Measurements from ENCODE around the gene JAK1. TPM values are rescaled to one million over a fixed set of nuclear protein-coding genes. Genes with fewer than 3 reads are reported as not detected.

JAK1 gene
- total and polyA plus RNA-seq, 9 of the 15 experiments (the other 6 are each of a cell fraction or from before 2014, with no cell fraction given): 9.7 to 44.1 (median 42.5) TPM

DNA sequence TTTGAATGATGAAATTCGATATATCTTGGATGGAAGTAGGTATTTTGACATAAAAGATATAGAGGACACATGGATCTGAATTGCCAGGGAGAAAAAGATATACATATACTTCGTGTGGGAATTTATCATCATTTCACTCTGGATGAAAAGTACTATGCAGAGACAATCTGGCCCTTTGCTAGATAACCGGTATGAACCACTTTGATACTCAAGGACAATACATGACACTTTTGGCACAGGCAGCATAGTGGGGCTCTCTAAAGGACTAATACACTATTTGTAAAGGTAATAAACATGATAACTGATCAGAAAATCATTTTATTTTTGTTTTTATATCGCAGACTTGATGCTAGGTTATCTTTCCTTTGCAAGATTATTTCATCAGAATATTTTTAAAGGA is 24.2 kb downstream of the JAK1 start:
- BruUV-seq (replicated peaks): no TSS peak
- in situ Hi-C loops (cut with MboI): no loop called here

DNA sequence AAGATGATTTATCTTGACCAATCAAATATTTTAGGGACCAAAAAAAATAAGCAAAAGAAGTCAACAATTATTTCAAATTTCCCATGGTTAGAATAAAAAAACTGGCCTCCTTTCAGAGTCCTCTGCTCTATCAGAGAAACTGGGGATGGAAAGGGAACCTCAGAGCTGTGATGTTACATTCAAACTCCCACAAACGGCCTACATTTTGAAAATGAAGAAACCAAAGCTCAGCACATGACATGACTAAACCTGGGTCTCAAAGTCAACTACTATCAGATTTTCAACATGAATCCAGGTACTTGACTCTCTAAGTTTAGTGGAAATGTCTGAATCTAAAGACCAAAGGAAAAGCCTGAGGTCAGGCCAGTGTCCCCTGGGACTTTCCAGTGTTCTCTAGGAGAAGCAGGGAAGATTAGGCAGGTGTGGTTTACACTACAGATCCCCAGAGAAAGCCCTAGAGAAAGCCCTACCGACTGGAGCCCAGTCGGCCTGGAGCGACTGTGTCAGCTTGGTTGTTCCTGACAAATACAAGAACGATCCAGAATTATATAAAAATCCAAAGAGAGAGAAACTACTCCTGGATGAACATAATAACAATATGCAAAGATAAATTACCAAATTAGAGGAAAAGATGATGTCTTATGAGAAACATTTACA is 24.8 kb downstream of the JAK1 start:
- Histone ChIP-seq H3K27me3 (ENCODE audit: control insufficient read depth in 2 of 2, insufficient read depth in 2 of 2, low read length in 2 of 2) (no peaks in the 10 kb centered on the region), H4K20me1 (replicated peaks; ENCODE audit: control insufficient read depth, insufficient read depth, low read length) (no peaks in the 10 kb centered on the region), H3K9me3 (replicated peaks; ENCODE audit: control insufficient read depth, insufficient read depth, low read depth, low read length) (no peaks in the 10 kb centered on the region), H3K4me3 (no peak overlapping the region), H3K4me2 (ENCODE audit: insufficient read depth, low read length) (no peak overlapping the region), H3K4me1 (replicated peaks in 1 of 2; ENCODE audit: control insufficient read depth in 2 of 2, insufficient read depth in 2 of 2, low read length in 2 of 2) (peaks cover 0 to 3% of the 10 kb centered on the region in 2 experiments; a peak in 2 of 5 replicates), H3K9me1 (ENCODE audit: control insufficient read depth, insufficient read depth, low read length) (no peaks in the 10 kb centered on the region), H3K9ac (ENCODE audit: insufficient read depth in 1 of 2, low read depth in 2 of 2, low read length in 2 of 2) (no peak overlapping the region), H3K36me3 (ENCODE audit: control insufficient read depth, insufficient read depth, low read length) (no peaks in the 10 kb centered on the region), H3K79me2 (ENCODE audit: control insufficient read depth, insufficient read depth, low read length) (peaks cover 45% of the 10 kb centered on the region), H2AFZ (ENCODE audit: low read depth, low read length) (no peak overlapping the region), H3K27ac (ENCODE audit: extremely low read depth, low read depth, low read length) (no peak overlapping the region)
- CTCF ChIA-PET (ENCODE audit: low intra/inter-chr PET ratio): interaction anchor here (0.6 kb wide), 1 partner anchor 19 kb away, joined by 3 read pairs; no protein-coding TSS in a partner anchor
- ATAC-seq (no peak), FAIRE-seq (no peak), DNase-seq (ENCODE audit: extremely low read depth in 1 of 4, low spot score in 3 of 4) (no peak)
- POLR2A ChIA-PET: no interaction called here
- intact Hi-C loops (cut with micrococcal nuclease) (no loop called here), in situ Hi-C loops (cut with MboI) (no loop called here)
- WGBS (ENCODE audit: insufficient coverage, low coverage, missing lambda C conversion rate): 69% methylated on average over 5 of the region's 5 CpGs
- no TSS peak for BruUV-seq (replicated peaks)
- TF ChIP-seq, protein P1, sequence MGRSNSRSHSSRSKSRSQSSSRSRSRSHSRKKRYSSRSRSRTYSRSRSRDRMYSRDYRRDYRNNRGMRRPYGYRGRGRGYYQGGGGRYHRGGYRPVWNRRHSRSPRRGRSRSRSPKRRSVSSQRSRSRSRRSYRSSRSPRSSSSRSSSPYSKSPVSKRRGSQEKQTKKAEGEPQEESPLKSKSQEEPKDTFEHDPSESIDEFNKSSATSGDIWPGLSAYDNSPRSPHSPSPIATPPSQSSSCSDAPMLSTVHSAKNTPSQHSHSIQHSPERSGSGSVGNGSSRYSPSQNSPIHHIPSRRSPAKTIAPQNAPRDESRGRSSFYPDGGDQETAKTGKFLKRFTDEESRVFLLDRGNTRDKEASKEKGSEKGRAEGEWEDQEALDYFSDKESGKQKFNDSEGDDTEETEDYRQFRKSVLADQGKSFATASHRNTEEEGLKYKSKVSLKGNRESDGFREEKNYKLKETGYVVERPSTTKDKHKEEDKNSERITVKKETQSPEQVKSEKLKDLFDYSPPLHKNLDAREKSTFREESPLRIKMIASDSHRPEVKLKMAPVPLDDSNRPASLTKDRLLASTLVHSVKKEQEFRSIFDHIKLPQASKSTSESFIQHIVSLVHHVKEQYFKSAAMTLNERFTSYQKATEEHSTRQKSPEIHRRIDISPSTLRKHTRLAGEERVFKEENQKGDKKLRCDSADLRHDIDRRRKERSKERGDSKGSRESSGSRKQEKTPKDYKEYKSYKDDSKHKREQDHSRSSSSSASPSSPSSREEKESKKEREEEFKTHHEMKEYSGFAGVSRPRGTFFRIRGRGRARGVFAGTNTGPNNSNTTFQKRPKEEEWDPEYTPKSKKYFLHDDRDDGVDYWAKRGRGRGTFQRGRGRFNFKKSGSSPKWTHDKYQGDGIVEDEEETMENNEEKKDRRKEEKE (IDR thresholded peaks at IDR 0.05; ENCODE audit: borderline replicate concordance in 1 of 2, control insufficient read depth in 1 of 2, low read depth in 2 of 2, low read length in 1 of 2): no peak
- TF ChIP-seq, protein P2, sequence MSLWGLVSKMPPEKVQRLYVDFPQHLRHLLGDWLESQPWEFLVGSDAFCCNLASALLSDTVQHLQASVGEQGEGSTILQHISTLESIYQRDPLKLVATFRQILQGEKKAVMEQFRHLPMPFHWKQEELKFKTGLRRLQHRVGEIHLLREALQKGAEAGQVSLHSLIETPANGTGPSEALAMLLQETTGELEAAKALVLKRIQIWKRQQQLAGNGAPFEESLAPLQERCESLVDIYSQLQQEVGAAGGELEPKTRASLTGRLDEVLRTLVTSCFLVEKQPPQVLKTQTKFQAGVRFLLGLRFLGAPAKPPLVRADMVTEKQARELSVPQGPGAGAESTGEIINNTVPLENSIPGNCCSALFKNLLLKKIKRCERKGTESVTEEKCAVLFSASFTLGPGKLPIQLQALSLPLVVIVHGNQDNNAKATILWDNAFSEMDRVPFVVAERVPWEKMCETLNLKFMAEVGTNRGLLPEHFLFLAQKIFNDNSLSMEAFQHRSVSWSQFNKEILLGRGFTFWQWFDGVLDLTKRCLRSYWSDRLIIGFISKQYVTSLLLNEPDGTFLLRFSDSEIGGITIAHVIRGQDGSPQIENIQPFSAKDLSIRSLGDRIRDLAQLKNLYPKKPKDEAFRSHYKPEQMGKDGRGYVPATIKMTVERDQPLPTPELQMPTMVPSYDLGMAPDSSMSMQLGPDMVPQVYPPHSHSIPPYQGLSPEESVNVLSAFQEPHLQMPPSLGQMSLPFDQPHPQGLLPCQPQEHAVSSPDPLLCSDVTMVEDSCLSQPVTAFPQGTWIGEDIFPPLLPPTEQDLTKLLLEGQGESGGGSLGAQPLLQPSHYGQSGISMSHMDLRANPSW (CRISPR knock-in tag; IDR thresholded peaks at IDR 0.05): no peak
- TF ChIP-seq FOXK2 (conservative IDR thresholded peaks at IDR 0.05 in 1 of 2, IDR thresholded peaks at IDR 0.05 in 1 of 2; ENCODE audit: low read depth in 2 of 2) (no peak), RHOXF2B (CRISPR knock-in tag; conservative IDR thresholded peaks at IDR 0.05) (no peak)

More for the DNA sequence above, 24.2 kb downstream of the JAK1 start:
- peaks cover 44% of the 10 kb centered on the region for H3K79me2 ChIP-seq (ENCODE audit: control insufficient read depth, insufficient read depth, low read length)
- WGBS (ENCODE audit: insufficient coverage, low coverage, missing lambda C conversion rate): 46% methylated on average over 4 of the region's 4 CpGs
- FAIRE-seq (no peak), DNase-seq (ENCODE audit: extremely low read depth in 1 of 4, low spot score in 3 of 4) (no peak), ATAC-seq (no peak)
- no peaks in the 10 kb centered on the region for H3K27me3 ChIP-seq (ENCODE audit: control insufficient read depth in 2 of 2, insufficient read depth in 2 of 2, low read length in 2 of 2)
- no peak overlapping the region for H3K27ac ChIP-seq (ENCODE audit: extremely low read depth, low read depth, low read length)
- intact Hi-C loops (cut with micrococcal nuclease): no loop called here
- no peaks in the 10 kb centered on the region for H3K36me3 ChIP-seq (ENCODE audit: control insufficient read depth, insufficient read depth, low read length)
- ChIA-PET POLR2A (no interaction called here), CTCF (ENCODE audit: low intra/inter-chr PET ratio) (no interaction called here)
- no peaks in the 10 kb centered on the region for H3K9me3 ChIP-seq (replicated peaks; ENCODE audit: control insufficient read depth, insufficient read depth, low read depth, low read length)
- no peak overlapping the region for H3K4me2 ChIP-seq (ENCODE audit: insufficient read depth, low read length)
- no peaks in the 10 kb centered on the region for H3K9me1 ChIP-seq (ENCODE audit: control insufficient read depth, insufficient read depth, low read length)
- no peaks in the 10 kb centered on the region for H4K20me1 ChIP-seq (replicated peaks; ENCODE audit: control insufficient read depth, insufficient read depth, low read length)
- no peak overlapping the region for H2AFZ ChIP-seq (ENCODE audit: low read depth, low read length)
- TF ChIP-seq IFI16 (CRISPR knock-in tag; IDR thresholded peaks at IDR 0.05) (no peak), TCFL5 (CRISPR knock-in tag; conservative IDR thresholded peaks at IDR 0.05) (no peak), HDAC3 (IDR thresholded peaks at IDR 0.05; ENCODE audit: borderline replicate concordance, partially characterized antibody) (no peak)
- TF ChIP-seq, protein P3, sequence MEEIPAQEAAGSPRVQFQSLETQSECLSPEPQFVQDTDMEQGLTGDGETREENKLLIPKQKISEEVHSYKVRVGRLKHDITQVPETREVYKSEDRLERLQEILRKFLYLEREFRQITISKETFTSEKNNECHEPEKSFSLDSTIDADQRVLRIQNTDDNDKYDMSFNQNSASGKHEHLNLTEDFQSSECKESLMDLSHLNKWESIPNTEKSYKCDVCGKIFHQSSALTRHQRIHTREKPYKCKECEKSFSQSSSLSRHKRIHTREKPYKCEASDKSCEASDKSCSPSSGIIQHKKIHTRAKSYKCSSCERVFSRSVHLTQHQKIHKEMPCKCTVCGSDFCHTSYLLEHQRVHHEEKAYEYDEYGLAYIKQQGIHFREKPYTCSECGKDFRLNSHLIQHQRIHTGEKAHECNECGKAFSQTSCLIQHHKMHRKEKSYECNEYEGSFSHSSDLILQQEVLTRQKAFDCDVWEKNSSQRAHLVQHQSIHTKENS (CRISPR knock-in tag; IDR thresholded peaks at IDR 0.05): no peak
- H3K4me1 ChIP-seq (replicated peaks in 1 of 2; ENCODE audit: control insufficient read depth in 2 of 2, insufficient read depth in 2 of 2, low read length in 2 of 2): peaks cover 0 to 3% of the 10 kb centered on the region in 2 experiments; a peak in 2 of 5 replicates
- no peak overlapping the region for H3K9ac ChIP-seq (ENCODE audit: insufficient read depth in 1 of 2, low read depth in 2 of 2, low read length in 2 of 2)
- H3K4me3 ChIP-seq: no peak overlapping the region

All from K562 (cell line).